DND-41 (cell line): ENCODE data around the gene SECISBP2.

Experiments used
- EZH2 ChIP-seq: IDR thresholded peaks from 3 replicates; pipeline ENCODE4 v1.6.1; 2012; ENCODE audit warnings: borderline replicate concordance, low read depth, mild to moderate bottlenecking, moderate library complexity, low read length, inconsistent platforms; ENCODE audit not compliant: severe bottlenecking
- TF ChIP-seq, protein P1 (sequence below): IDR thresholded peaks from 2 replicates; pipeline ENCODE4 v1.5.1; 2012; ENCODE audit warnings: borderline replicate concordance, low read length, moderate library complexity, mild to moderate bottlenecking; ENCODE audit not compliant: poor library complexity, severe bottlenecking; ENCODE audit errors: extremely low read depth

GRCh38 chr9:89370593-89370992, 52.3 kb downstream of the SECISBP2 start:
- TF ChIP-seq, protein P1, sequence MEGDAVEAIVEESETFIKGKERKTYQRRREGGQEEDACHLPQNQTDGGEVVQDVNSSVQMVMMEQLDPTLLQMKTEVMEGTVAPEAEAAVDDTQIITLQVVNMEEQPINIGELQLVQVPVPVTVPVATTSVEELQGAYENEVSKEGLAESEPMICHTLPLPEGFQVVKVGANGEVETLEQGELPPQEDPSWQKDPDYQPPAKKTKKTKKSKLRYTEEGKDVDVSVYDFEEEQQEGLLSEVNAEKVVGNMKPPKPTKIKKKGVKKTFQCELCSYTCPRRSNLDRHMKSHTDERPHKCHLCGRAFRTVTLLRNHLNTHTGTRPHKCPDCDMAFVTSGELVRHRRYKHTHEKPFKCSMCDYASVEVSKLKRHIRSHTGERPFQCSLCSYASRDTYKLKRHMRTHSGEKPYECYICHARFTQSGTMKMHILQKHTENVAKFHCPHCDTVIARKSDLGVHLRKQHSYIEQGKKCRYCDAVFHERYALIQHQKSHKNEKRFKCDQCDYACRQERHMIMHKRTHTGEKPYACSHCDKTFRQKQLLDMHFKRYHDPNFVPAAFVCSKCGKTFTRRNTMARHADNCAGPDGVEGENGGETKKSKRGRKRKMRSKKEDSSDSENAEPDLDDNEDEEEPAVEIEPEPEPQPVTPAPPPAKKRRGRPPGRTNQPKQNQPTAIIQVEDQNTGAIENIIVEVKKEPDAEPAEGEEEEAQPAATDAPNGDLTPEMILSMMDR, result no peak
- no peak for TF ChIP-seq EZH2
